ENCODE measurements around the gene RBMS1. TPM values are rescaled to one million over a fixed set of nuclear protein-coding genes. Genes with fewer than 3 reads are reported as not detected.

RBMS1 gene
- total RNA-seq, 3 donors from 2014 or later = 47.1 to 63.4 (median 56.3) TPM

GRCh38 chr2:160228141-160228917, 265.3 kb downstream of the RBMS1 start:
- H3K36me3 Mint-ChIP-seq (ENCODE audit: insufficient read depth) = no peaks in the 10 kb centered on the region
- DNase-seq = no peak

GRCh38 chr2:160227293-160227915, 266.2 kb downstream of the RBMS1 start:
- peaks cover 35% of the 10 kb centered on the region for H3K4me1 Mint-ChIP-seq (ENCODE audit: low read depth)
- ATAC-seq = no peak
- peaks cover 5% of the 10 kb centered on the region for H3K27me3 Mint-ChIP-seq (ENCODE audit: low read depth)
- no peaks in the 10 kb centered on the region for H3K9me3 Mint-ChIP-seq
- no peak for DNase-seq
- no peaks in the 10 kb centered on the region for H3K36me3 Mint-ChIP-seq (ENCODE audit: insufficient read depth)
- no peak overlapping the region for H3K4me3 Mint-ChIP-seq

More at GRCh38 chr2:160228141-160228917, 265.3 kb downstream of the RBMS1 start:
- H3K4me1 Mint-ChIP-seq (ENCODE audit: low read depth) = peaks cover 26% of the 10 kb centered on the region
- H3K9me3 Mint-ChIP-seq = no peaks in the 10 kb centered on the region
- ATAC-seq = no peak
- H3K4me3 Mint-ChIP-seq = no peak overlapping the region
- peaks cover 5% of the 10 kb centered on the region for H3K27me3 Mint-ChIP-seq (ENCODE audit: low read depth)

GRCh38 chr2:160226367-160226766, 267.2 kb downstream of the RBMS1 start:
- DNase-seq (no peak), ATAC-seq (no peak)
- Mint-ChIP-seq H3K9me3 (no peaks in the 10 kb centered on the region), H3K4me3 (no peak overlapping the region), H3K36me3 (ENCODE audit: insufficient read depth) (no peaks in the 10 kb centered on the region), H3K4me1 (ENCODE audit: low read depth) (peaks cover 36% of the 10 kb centered on the region), H3K27me3 (ENCODE audit: low read depth) (peaks cover 5% of the 10 kb centered on the region)

DNA sequence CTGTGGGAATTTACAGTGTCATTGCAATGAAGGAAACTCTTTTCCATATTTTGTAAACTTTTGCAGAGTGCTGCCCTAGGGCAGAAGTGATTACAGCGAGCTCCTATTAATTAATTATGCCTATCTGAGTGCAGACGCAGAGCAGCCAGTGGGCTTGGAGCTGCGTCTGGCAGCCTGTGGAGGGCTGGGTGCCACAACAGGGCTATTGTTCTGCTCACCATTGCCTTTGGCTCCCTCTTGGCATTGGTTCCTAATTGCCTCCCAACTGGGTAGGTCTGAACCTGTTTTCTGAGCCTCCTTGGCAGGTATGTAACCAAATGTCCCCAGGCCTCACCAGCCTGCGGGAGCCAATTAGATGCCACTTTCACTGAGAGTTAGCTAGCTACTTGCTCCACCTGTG, 267.9 kb downstream of the RBMS1 start:
- H3K4me1 Mint-ChIP-seq (ENCODE audit: low read depth) = peaks cover 42% of the 10 kb centered on the region
- H3K4me3 Mint-ChIP-seq = no peak overlapping the region
- DNase-seq (no peak), ATAC-seq (no peak)
- peaks cover 5% of the 10 kb centered on the region for H3K27me3 Mint-ChIP-seq (ENCODE audit: low read depth)
- no peaks in the 10 kb centered on the region for H3K9me3 Mint-ChIP-seq
- no peaks in the 10 kb centered on the region for H3K36me3 Mint-ChIP-seq (ENCODE audit: insufficient read depth)

GRCh38 chr2:160224507-160224906, 269.1 kb downstream of the RBMS1 start:
- H3K27me3 Mint-ChIP-seq (ENCODE audit: low read depth) = peaks cover 5% of the 10 kb centered on the region
- peaks cover 54% of the 10 kb centered on the region for H3K4me1 Mint-ChIP-seq (ENCODE audit: low read depth)
- peak in 1 of 2 donors; percentile 2 for ATAC-seq
- no peaks in the 10 kb centered on the region for H3K36me3 Mint-ChIP-seq (ENCODE audit: insufficient read depth)
- H3K9me3 Mint-ChIP-seq = no peaks in the 10 kb centered on the region
- DNase-seq = no peak
- no peak overlapping the region for H3K4me3 Mint-ChIP-seq

- no peaks in the 10 kb centered on the region for H3K36me3 Mint-ChIP-seq (ENCODE audit: insufficient read depth)
- no peak overlapping the region for H3K4me3 Mint-ChIP-seq
- ATAC-seq (peak; percentile 80 to 82), DNase-seq (no peak)
- peaks cover 53% of the 10 kb centered on the region for H3K4me1 Mint-ChIP-seq (ENCODE audit: low read depth)
- no peaks in the 10 kb centered on the region for H3K9me3 Mint-ChIP-seq
- peaks cover 5% of the 10 kb centered on the region for H3K27me3 Mint-ChIP-seq (ENCODE audit: low read depth)
Observed at GRCh38 chr2:160224060-160224459, 269.5 kb downstream of the RBMS1 start.

GRCh38 chr2:160223560-160223959, 270.0 kb downstream of the RBMS1 start:
- Mint-ChIP-seq H3K27me3 (ENCODE audit: low read depth) (peaks cover 5% of the 10 kb centered on the region), H3K36me3 (ENCODE audit: insufficient read depth) (no peaks in the 10 kb centered on the region), H3K4me3 (no peak overlapping the region), H3K4me1 (ENCODE audit: low read depth) (peaks cover 53% of the 10 kb centered on the region), H3K9me3 (no peaks in the 10 kb centered on the region)
- DNase-seq = no peak
- ATAC-seq = no peak

DNA sequence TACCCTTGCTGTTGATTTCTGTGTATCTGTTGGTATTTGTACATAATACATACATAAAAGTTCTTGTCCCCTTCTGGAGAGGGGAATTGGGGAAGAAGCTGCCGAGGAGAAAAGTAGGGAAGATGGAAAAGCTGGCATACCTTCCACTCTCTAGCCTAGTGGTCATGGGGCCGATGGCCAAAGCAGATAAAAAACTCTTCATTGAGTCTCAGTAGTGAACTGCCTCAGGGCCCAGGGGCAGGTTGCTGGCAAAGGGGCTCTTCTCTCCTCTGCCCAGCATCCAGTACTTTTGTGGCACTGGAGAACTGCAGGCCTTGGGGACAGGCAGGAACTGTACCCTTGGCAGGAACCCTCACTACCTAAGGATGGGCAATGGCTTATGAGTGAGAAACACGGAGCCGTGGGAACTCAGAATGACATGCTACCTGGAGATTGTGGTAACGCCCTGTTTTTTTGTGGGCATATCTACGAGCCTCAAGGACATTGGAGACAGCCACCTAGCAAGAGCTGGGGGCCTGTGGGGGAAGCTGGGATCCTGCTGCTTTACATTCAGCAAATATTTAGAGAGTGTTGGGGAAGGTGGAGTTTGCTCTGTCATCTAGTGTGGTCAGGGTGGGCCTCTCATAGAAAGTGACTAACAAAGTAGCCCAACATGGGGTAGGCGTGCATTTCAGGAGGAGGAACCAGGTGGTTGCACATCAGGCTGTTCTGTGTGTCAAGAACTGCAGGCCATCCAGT, 270.9 kb downstream of the RBMS1 start:
- Mint-ChIP-seq H3K9me3 (no peaks in the 10 kb centered on the region), H3K4me1 (ENCODE audit: low read depth) (peaks cover 53% of the 10 kb centered on the region), H3K4me3 (no peak overlapping the region), H3K27me3 (ENCODE audit: low read depth) (peaks cover 8% of the 10 kb centered on the region), H3K36me3 (ENCODE audit: insufficient read depth) (no peaks in the 10 kb centered on the region)
- ATAC-seq (no peak), DNase-seq (no peak)
